Ramos (cell line): ENCODE measurements around the gene BACH2.
"Not testable (repeated sequence)": the region's sequence is repeated elsewhere in the genome, so short reads cannot be mapped to it uniquely, and the experiment has no call there.

ENCODE experiments used
- in situ Hi-C: fragments of 300-500 bp; cut with MboI; formaldehyde crosslinking; loops from one replicate; pipeline ENCODE4 v1.14.3; 2022; ENCODE audit warnings: low sequenced_read_pairs; ENCODE audit not compliant: unreplicated experiment

The BACH2 gene

DNA sequence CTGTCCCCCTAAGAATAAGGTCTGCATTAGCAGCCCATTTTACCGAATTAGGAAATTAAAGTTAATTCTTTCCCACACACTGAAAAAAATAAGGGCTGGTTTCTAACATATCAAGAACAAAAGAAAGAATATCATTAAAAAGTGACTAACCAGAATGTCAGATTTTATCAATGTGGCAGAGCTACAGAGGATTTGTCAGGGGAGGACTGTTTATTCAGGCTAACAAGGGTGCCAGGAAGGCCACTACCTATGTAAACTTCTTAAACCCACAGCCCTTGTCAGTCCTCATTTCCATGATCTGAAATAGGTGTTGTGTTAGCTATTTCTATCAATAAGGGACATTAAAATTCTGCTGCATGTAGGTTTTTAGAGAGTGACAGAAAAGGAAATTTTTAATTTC, 76.4 kb downstream of the BACH2 start:
- in situ Hi-C loops: no loop called here

DNA sequence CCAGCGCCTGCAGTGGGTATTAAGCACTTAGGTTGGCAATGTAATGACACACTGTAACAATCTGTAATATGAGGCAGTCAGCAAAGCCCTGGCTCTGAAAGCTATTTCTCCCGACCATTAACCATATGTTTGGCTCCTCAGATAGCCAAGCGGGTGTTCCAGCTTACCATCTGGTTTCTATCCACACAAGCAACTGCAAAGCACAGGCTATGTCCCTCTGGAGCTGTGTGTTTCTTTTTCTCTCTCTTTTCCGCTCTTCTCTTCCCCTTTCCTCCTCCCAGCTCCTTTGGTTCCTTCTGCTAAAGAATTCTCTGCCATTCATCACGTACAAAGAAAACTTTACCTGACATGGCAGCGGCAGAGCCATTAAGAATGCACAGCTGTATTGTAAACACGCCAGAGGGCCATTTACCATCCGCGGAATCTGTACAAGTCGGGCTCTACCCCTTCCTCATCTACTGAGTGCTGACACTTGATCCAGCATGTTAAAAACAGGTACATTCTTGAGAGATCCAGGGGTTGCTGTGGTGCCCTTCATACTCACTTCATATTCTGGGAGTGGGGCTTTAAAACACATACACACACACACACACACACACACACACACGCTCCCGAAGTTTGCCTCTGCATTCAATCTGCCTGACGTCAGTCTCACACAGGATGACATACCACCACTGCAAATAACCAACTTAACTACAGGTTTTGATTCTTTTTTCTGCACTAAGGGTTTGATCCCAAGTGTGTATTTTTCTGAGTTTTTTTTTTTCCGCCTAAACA, 77.2 kb downstream of the BACH2 start:
- in situ Hi-C loops: no loop called here

DNA sequence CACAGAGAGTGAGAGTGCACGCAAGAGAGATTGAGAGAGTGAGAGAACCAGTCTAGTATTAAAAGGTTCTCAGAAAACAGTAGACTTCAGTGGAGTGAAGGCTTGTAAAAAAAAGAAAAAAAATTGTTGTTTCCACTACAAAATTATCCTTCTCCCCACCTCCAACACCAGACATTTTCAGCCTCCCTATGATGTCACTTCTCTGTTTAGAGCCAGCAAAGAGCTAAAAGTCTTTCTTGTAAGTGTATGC, 77.8 kb downstream of the BACH2 start:
- in situ Hi-C loops: no loop called here

DNA sequence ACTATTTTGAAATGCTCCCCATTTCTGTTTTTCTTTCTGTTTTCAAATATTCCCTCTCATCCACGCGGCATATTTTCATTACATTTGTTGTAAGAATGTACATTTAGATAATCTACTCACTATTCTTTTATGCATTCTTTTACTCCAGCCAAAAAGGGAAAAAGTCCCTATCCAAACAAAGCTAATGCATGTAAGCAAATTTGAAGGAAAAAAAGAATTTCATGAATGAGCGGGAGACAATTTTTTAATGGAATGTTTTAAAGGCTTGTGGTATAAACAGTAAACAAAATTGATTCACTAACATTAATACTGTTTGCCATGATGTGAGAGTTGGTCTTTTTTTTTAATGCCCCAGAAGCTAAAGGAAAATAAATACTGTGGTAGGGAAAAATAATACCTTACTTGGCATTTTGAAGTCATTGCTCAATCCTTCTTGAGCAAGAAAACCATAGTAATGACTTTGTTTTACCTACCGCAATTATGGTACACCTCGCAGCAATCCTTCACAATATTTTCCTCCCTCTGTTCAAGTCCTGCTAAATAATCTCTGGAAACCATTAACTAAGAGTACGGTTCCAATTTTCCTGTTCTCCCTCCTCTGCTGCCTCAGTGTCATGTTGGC, 79.0 kb downstream of the BACH2 start:
- in situ Hi-C loops: no loop called here

DNA sequence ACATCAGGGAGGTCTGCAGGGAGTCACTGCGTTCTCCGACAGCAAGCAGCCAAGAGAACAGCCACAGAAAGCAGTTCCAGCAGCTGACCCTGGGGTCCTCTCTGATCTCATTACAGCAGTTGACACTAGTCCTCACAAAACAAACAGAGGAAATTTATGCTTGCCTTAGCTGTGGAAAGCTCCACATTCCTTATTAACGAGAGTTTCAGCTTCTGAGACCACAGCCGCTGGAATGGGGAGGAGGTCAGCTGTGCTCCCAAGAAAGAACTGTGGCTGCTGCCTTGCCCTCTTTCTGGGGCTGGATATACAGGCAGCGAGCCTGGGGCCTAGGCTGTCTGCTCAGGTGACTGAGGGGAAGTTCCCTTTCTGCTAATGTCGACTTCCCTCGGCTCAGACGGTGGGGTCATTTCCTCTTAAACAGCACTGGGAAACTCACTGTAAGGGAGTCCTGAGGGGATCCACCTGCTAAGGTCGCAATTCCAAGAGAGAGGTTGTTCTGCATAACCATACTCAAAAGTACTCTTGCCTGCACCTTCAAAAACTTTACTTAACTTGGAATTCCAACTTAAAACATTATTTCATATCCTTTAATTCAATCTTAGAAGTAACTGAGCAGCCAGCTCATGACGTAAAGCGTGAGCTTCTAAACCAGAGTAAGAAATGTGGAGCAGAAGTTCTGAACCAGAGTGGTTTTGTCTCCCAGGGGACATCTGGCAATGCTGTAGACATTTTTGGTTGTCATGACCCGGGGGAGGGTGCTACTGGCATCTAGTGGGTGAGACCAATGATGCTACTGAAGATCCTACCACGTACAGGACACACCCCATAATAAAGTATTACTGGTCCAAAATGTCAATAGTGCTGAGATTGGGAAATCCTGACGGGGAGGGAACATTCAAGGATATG, 80.3 kb downstream of the BACH2 start:
- in situ Hi-C loops: no loop called here

DNA sequence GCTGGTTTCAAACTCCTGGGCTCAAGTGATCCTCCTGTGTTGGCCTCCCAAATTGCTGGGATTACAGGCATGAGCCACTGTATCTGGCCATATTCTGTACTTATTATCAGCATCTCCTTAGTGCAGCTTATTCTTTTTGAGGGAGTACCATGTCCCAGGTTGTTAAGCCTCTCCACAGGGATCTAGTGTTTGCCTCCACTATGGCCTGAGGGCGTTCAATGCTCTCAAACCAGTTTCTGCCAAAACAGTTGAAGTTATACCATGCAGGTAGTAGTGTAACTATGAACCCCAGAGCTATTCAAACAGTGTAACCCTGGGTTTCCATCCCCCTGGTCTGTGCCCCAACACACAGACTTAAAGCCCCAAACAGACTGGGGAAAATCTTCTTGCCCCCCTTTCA, 81.7 kb downstream of the BACH2 start:
- in situ Hi-C loops: no loop called here

DNA sequence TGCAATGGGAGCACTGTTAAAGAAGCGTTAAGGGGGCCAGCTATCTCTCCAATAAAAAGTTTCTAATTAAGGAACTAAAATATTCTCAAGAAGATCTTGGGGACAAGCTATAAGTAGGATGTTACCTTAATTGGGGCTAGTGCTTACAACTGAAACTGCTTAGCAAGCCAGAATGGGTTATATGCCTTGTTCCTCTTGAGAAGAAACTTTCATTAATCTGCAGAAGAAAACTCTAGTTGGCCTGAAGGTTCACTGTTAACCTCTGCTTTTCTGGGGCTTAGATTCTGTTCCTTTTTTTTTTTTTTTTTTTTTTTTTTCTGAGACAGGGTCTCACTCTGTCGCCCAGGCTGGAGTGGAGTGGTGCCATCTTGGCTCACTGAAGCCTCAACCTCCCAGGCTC, 82.2 kb downstream of the BACH2 start:
- in situ Hi-C loops: no loop called here

DNA sequence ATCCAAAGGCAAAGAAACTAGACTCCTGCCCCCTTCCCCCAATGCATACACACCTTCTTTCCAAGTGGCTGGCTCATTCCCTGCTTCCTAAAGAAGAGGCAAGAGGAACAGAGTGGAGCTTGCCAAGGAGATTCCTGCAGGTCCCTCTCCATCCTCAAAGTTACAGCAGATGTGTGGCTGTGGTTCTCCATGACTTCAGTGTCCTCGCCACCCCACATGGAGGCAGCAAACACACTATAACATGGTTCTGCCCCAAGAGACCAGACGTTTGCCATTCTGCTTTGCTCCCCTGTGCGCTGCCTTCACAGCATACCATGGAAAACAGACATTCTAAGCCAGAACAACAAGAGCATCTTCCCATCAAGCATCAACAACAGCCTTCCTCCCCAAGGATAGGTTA, 84.4 kb downstream of the BACH2 start:
- in situ Hi-C loops: no loop called here

DNA sequence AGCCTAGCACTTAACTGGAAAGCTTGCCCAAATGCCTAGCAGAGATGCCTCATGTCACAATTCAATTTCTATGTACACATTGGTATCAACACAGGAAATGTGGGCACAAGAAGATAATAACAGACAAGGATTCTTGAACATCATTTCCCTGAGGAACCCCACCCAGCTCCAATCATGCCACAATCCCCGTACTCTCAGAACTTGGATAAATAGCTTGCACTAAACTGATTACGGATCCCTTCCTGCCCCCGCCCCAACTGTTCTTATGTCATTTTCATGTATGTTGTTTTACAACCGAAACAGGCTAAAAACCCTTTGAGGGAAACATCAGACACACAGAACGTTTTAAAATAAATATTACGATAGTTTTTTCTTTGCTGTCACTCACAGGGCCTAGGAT, 87.1 kb downstream of the BACH2 start:
- in situ Hi-C loops: no loop called here

DNA sequence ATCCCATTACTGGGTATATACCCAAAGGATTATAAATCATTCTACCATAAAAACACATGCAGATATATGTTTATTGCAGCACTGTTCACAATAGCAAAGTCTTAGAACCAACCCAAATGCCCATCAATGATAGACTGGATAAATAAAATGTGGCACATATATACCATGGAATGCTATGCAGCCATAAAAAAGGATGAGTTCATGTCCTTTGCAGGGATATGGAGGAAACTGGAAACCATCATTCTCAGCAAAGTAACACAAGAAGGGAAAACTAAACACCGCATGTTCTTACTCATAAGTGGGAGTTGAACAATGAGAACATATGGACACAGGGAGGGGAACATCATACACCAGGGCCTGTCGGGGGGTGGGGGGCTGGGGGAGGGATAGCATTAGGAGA, 88.0 kb downstream of the BACH2 start:
- in situ Hi-C loops: not testable (repeated sequence)

DNA sequence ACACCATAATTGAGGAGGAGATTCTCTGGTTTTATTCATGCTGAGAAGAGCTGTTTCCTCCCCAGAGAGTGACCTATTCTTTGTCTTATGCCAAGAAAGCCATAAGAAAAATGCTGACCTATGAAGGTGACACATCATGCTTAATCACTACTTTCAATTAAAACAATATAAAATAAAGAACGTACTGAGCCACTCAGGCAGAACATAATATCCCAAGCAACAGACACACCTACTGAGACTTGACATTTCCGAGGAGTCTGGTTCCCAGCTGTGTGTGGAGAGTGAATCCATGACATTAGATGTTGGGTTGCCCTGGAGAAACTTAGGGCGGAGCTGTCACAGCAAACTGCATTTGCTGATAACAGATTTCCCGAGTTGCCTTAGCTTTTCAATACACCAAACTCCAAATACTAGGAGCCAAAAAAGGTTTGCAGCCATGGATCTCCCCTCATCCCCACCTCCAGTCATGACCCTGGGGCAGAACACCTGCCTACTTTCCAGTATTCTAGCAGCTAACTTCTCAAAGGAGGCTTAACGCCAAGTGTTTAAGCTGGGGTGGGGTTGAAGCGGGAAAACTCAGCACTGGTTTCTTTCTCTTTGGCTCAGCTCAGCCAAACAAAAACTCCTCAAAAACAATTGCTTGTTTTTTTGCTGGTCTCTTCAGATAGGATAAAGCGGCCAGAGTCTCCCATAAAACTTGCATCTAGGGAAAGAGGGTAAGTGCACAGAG, 92.2 kb downstream of the BACH2 start:
- in situ Hi-C loops: no loop called here

DNA sequence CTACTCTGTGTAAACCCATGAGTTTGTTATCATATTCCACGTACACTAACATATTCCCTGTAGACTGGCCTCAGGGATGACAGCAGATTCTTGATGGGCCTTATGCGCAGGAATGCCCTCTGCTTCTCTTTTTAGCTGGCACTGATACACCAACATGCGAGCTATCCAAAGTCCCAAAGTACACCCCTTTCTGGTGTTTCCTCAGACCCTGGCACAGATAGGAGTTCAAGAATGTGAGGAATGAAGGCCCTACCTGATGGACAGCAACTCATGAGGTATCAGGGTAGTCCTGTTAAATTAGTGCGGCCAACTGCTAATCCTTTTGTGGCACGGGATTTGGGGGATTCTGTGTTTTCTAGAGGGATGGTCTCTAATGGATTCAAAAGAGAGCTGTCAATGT, 93.0 kb downstream of the BACH2 start:
- in situ Hi-C loops: no loop called here

DNA sequence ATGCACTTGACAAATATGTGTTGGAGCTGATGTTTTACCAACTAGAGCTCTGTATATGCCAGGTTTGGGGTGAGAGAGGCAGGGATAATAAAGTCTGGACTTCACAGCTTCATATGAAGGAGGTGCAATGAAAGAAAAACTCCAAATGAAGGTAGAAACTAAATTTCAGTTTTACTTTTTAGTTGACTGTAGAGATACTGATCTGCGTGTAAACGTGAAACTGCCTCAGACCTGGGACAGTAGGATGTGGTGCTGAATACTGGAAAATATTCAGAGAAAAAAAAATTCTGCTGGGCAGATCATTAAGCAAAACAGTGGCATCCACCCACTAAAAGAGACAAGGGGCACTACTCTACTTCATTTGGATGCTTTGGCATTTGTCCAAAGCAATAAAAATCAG, 94.5 kb downstream of the BACH2 start:
- in situ Hi-C loops: no loop called here

DNA sequence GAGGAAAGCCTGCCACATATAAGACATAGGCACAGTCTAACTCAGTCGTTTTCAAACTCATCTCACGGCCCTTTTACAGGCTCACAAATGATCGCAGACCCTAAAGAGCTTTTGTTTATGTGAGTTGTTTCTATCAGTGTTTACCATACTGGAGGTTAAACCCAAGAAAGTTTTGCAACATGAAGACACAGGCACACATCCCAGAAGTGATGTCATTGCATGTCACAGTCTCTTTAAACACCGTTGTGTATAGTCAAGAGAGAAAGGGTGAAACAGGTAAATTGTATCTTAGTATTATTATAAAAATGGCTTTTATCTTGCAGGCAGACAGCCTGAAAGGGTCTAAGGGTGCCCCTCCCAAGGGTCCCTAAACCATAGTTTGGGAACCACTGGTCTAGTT, 96.7 kb downstream of the BACH2 start:
- in situ Hi-C loops: no loop called here

DNA sequence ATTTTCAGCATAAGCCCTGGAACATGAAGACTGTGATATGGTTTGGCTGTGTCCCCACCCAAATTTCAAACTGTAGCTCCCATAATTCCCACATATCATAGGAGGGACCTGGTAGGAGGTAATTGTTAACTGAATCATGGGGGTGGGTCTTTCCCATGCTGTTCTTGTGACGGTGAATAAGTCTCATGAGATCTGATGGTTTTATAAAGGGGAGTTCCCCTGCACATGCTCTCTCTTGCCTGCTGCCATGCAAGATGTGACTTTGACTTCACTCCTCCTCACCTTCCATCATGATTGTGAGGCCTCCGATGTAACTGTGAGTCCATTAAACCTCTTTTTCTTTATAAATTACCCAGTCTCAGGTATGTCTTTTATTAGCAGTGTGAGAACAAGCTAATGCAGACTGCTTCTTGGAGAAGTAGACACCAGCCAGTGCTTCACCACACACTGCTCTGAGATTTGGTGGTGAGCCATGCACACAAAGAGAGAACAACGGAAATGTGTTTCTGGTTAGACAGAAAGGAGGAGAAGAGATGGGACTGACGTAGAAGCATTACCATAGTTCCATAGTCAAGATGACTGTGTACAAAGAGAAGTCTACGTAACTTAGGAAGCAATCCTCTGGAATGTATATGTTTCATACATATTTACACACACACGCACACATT, 97.8 kb downstream of the BACH2 start:
- in situ Hi-C loops: no loop called here

DNA sequence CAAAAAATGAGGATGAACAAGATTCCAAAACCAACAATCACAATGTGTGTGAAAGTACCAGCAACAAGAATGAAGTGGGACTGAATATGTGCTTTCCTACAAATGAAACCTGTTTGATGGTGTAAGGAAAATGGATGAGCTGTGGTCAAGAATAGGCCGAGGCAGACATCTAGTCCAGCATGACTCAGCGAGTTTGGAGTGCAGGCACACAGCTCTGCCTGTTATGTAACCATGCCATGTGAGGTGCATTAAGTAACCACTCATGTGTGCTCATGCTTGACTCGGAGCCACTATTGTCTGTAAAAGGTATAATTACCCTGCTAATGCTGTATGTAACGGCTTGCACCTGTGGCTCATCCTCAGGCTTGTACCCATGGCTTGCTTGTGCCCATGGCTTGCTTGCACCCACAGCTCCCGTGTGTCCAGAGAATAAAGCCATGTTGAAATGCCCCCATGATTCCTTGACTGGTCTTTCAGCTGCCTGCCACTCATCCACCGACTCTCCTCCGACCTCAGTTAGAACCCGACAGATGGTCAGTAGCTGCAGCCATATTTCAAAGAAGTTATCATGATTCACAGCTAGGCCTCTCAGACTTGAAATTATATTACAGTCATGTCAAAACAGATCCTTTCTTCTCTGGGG, 98.7 kb downstream of the BACH2 start:
- in situ Hi-C loops: no loop called here

DNA sequence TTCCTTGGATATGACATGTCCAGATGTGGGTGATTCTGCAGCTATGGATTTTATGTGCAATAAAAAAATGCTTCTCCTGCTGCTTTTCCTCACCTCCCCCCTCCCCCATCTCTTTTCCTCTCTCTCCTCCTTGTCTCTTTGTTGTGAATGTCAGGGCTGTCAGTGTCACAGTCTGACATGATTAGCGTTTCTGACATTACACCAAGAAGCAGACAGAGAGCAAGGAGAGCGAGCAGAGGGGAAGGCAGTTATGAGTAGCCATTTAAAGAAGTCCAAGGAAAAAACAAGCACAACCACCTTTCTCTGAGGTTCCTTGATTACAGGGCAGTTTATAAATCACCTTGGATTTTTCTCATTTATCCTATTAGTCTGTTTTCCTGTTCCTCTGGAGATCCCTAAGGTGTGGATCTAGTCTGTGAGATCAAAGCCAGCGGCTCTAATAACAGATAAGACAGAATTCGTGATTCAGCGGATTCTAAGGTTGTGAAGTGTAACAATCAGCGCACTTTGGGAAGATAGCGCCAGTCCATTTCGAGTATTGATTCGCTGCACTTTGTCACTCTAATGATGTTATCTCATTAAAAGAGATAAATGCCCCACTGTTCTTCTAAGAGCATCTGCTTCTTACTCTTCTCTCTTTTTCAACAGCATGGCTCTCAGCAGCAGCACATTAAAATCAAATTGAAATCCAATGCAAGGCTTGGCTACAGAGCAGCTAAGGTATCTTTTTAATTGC, 101.4 kb downstream of the BACH2 start:
- in situ Hi-C loops: no loop called here

DNA sequence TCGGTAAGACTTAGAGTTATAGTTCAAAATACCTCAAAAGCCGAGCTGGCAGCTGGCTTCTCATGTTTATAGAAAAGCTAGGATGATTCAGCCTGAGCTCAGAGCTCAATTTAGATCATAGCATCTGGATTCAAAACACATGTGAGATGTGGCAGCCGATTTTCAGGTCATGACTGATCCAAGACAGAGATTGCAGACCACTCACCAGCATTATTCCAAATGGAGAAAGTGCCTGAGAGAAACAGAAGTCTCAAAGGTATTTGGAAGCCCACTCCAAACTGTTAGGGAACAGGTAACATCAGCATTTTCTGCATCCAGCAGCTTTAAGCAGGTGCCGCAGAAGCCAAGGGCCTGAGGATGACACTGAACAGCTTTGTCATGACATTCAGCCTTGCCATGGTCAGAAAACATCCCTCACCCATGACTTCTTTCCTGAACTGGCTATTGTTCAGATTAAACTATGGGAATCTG, 102.2 kb downstream of the BACH2 start:
- in situ Hi-C loops: no loop called here

DNA sequence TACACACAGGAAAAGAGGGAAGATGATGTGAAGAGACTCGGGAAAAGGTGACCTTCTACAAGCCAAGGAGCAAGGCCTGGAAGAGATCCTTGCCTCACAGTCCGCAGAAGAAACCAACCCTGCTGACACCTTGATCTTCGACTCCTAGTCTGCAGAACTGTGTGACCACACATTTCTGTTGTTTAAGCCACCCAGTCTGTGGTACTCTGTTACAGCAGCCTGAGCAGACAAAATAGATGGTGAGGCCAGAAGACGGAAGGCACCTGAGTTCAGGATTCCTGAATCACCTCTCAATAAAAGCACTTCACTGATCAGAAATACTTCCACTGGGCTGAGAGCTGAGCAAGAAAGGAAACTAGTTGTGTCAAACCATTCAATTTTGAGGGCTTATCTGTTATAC, 103.3 kb downstream of the BACH2 start:
- in situ Hi-C loops: no loop called here
